ENCODE measurements around the gene AKAP13.

The AKAP13 gene

GRCh38 chr15:85456798-85457197 lies 76.4 kb downstream of the AKAP13 start:
- DNase-seq (ENCODE audit: low read depth) = no peak
- in situ Hi-C loops (cut with HindIII; ENCODE audit: low sequenced_read_pairs) = no loop called here
- no peak overlapping the region for H3K4me3 ChIP-seq (ENCODE audit: low read depth, low read length)
- TF ChIP-seq CTCF (IDR thresholded peaks at IDR 0.05; ENCODE audit: low read depth, low read length, missing control alignments) = no peak

- DNase-seq (ENCODE audit: low read depth) = no peak
- no peak for TF ChIP-seq CTCF (IDR thresholded peaks at IDR 0.05; ENCODE audit: low read depth, low read length, missing control alignments)
- in situ Hi-C loops (cut with HindIII; ENCODE audit: low sequenced_read_pairs) = no loop called here
Observed at GRCh38 chr15:85457392-85457968, 77.1 kb downstream of the AKAP13 start.

GRCh38 chr15:85458764-85459163 lies 78.4 kb downstream of the AKAP13 start:
- no peak for TF ChIP-seq CTCF (IDR thresholded peaks at IDR 0.05; ENCODE audit: low read depth, low read length, missing control alignments)
- DNase-seq (ENCODE audit: low read depth) = no peak
- no peak overlapping the region for H3K4me3 ChIP-seq (ENCODE audit: low read depth, low read length)
- in situ Hi-C loops (cut with HindIII; ENCODE audit: low sequenced_read_pairs) = no loop called here

More at GRCh38 chr15:85457392-85457968, 77.1 kb downstream of the AKAP13 start:
- no peak overlapping the region for H3K4me3 ChIP-seq (ENCODE audit: low read depth, low read length)

- in situ Hi-C loops (cut with HindIII; ENCODE audit: low sequenced_read_pairs) = no loop called here
- no peak overlapping the region for H3K4me3 ChIP-seq (ENCODE audit: low read depth, low read length)
- no peak for DNase-seq (ENCODE audit: low read depth)
- no peak for TF ChIP-seq CTCF (IDR thresholded peaks at IDR 0.05; ENCODE audit: low read depth, low read length, missing control alignments)
Observed at GRCh38 chr15:85462029-85462428, 81.6 kb downstream of the AKAP13 start.

GRCh38 chr15:85463276-85463892 lies 83.0 kb downstream of the AKAP13 start:
- no peak for TF ChIP-seq CTCF (IDR thresholded peaks at IDR 0.05; ENCODE audit: low read depth, low read length, missing control alignments)
- H3K4me3 ChIP-seq (ENCODE audit: low read depth, low read length) = no peak overlapping the region
- in situ Hi-C loops (cut with HindIII; ENCODE audit: low sequenced_read_pairs) = no loop called here

GRCh38 chr15:85463976-85464375 lies 83.6 kb downstream of the AKAP13 start:
- in situ Hi-C loops (cut with HindIII; ENCODE audit: low sequenced_read_pairs) = no loop called here
- no peak for TF ChIP-seq CTCF (IDR thresholded peaks at IDR 0.05; ENCODE audit: low read depth, low read length, missing control alignments)
- no peak for DNase-seq (ENCODE audit: low read depth)
- no peak overlapping the region for H3K4me3 ChIP-seq (ENCODE audit: low read depth, low read length)

More at GRCh38 chr15:85463276-85463892, 83.0 kb downstream of the AKAP13 start:
- no peak for DNase-seq (ENCODE audit: low read depth)
